Hepatocyte (in vitro differentiated cells): ENCODE measurements around the gene RAB1A. TPM values are rescaled to one million over a fixed set of nuclear protein-coding genes. Genes with fewer than 3 reads are reported as not detected.

Experiments
- DNase-seq: peaks from one replicate; pipeline ENCODE4 v3.0.0-alpha.2; 2016; ENCODE audit warnings: low spot score
- H2AFZ ChIP-seq: fragments of 200-600 bp; sonication (generic); 2 replicates; pipeline ENCODE4 v1.6.0; 2016; ENCODE audit warnings: antibody characterized with exemption, mild to moderate bottlenecking
- H3K27ac ChIP-seq: fragments of 200-600 bp; sonication (generic); 2 replicates; pipeline ENCODE4 v1.5.1; 2016; ENCODE audit warnings: mild to moderate bottlenecking
- H3K27me3 ChIP-seq: fragments of 200-600 bp; sonication (generic); 2 replicates; pipeline ENCODE4 v1.6.1; 2016
- H3K36me3 ChIP-seq: fragments of 200-600 bp; sonication (generic); replicated peaks from 2 replicates; pipeline ENCODE4 v1.5.1; 2016; ENCODE audit warnings: low read depth; ENCODE audit not compliant: insufficient read depth
- H3K4me1 ChIP-seq: fragments of 200-600 bp; sonication (generic); 2 replicates; pipeline ENCODE4 v1.5.1; 2016; ENCODE audit warnings: mild to moderate bottlenecking, moderate library complexity; ENCODE audit not compliant: insufficient read depth
- H3K4me2 ChIP-seq: fragments of 200-600 bp; sonication (generic); 2 replicates; pipeline ENCODE4 v1.6.0; 2016
- H3K4me3 ChIP-seq: fragments of 200-600 bp; sonication (generic); 2 replicates; pipeline ENCODE4 v1.5.1; 2016; ENCODE audit warnings: mild to moderate bottlenecking
- H3K79me2 ChIP-seq: fragments of 200-600 bp; sonication (generic); 2 replicates; pipeline ENCODE4 v1.6.0; 2017; ENCODE audit warnings: mild to moderate bottlenecking
- H3K9me2 ChIP-seq: fragments of 200-600 bp; sonication (generic); replicated peaks from 2 replicates; pipeline ENCODE4 v1.6.0; 2017; ENCODE audit warnings: mild to moderate bottlenecking; ENCODE audit not compliant: insufficient read depth
- H3K9me3 ChIP-seq: fragments of 200-600 bp; sonication (generic); 2 replicates; pipeline ENCODE4 v1.5.1; 2016; ENCODE audit warnings: low read depth, mild to moderate bottlenecking
- H4K20me1 ChIP-seq: fragments of 200-600 bp; sonication (generic); 2 replicates; pipeline ENCODE4 v1.6.0; 2016; ENCODE audit warnings: mild to moderate bottlenecking; ENCODE audit not compliant: insufficient read depth, poor library complexity, severe bottlenecking
- CTCF ChIP-seq: fragments of 200-600 bp; sonication (generic); IDR thresholded peaks from 2 replicates; pipeline ENCODE4 v1.5.1; 2016; ENCODE audit warnings: antibody characterized with exemption, mild to moderate bottlenecking; ENCODE audit not compliant: poor library complexity
- EZH2 ChIP-seq: fragments of 200-600 bp; sonication (generic); IDR thresholded peaks from 2 replicates; pipeline ENCODE4 v1.6.1; 2016; ENCODE audit warnings: antibody characterized with exemption, mild to moderate bottlenecking, borderline replicate concordance
- EZH2phosphoT487 ChIP-seq: fragments of 200-600 bp; sonication (generic); IDR thresholded peaks from one replicate; pipeline ENCODE4 v1.6.1; 2018; ENCODE audit warnings: antibody characterized with exemption, mild to moderate bottlenecking, low read depth, moderate library complexity; ENCODE audit not compliant: unreplicated experiment, severe bottlenecking
- WGBS: methylation state at CpG from one replicate; pipeline ENCODE4 v1.1.6; 2016; ENCODE audit warnings: low lambda C conversion rate; ENCODE audit errors: missing lambda C conversion rate; 5-methylcytosine and 5-hydroxymethylcytosine counted together
- polyA plus RNA-seq: library from polyadenylated mRNA; unstranded; fragments of >200 nt; fragmentation: Nextera tagmentation; extraction: Ambion mirVana; gene quantifications from 2 replicates; pipeline ENCODE4 v1.2.1, GENCODE V29; 2016
- total RNA-seq: library from RNA; depleted of rRNA; stranded (reverse); fragments of >200 nt; gene quantifications from 2 replicates; pipeline ENCODE4 v1.2.3, GENCODE V29; 2014

The RAB1A gene
- total and polyA plus RNA-seq, 2 experiments from 2014 or later, result 200 to 347 TPM

- no peaks in the 10 kb centered on the region for H3K27me3 ChIP-seq
- H3K79me2 ChIP-seq, result peaks cover 100% of the 10 kb centered on the region
- no peak overlapping the region for H2AFZ ChIP-seq
- peaks cover 35% of the 10 kb centered on the region for H3K4me1 ChIP-seq
- H3K4me2 ChIP-seq, result no peak overlapping the region
- H3K9me2 ChIP-seq, result no peaks in the 10 kb centered on the region
- 88% methylated on average over 7 of the region's 7 CpGs for WGBS
- no peak overlapping the region for H3K27ac ChIP-seq
- H3K4me3 ChIP-seq, result no peak overlapping the region
- H3K36me3 ChIP-seq, result no peaks in the 10 kb centered on the region
- H3K9me3 ChIP-seq, result no peaks in the 10 kb centered on the region
- TF ChIP-seq CTCF, result no peak
- TF ChIP-seq EZH2, result no peak
- TF ChIP-seq EZH2phosphoT487, result no peak
- H4K20me1 ChIP-seq, result peaks cover 100% of the 10 kb centered on the region
- no peak for DNase-seq
Observed at GRCh38 chr2:65122313-65122712, 7.6 kb downstream of the RAB1A start.

GRCh38 chr2:65120990-65121693 lies 8.8 kb downstream of the RAB1A start:
- DNase-seq, result no peak
- Histone ChIP-seq H3K9me3 (no peaks in the 10 kb centered on the region), H4K20me1 (peaks cover 100% of the 10 kb centered on the region), H3K4me2 (no peak overlapping the region), H3K4me3 (no peak overlapping the region), H3K27me3 (no peaks in the 10 kb centered on the region), H3K79me2 (peaks cover 100% of the 10 kb centered on the region), H3K27ac (no peak overlapping the region), H3K4me1 (peaks cover 24% of the 10 kb centered on the region), H2AFZ (no peak overlapping the region), H3K36me3 (no peaks in the 10 kb centered on the region), H3K9me2 (no peaks in the 10 kb centered on the region)
- WGBS, result 92% methylated on average over 5 of the region's 5 CpGs
- TF ChIP-seq EZH2, result no peak
- TF ChIP-seq CTCF, result no peak
- no peak for TF ChIP-seq EZH2phosphoT487

GRCh38 chr2:65116645-65117044 lies 13.3 kb downstream of the RAB1A start:
- no peak for DNase-seq
- Histone ChIP-seq H3K9me2 (no peaks in the 10 kb centered on the region), H3K27me3 (no peaks in the 10 kb centered on the region), H3K4me2 (no peak overlapping the region), H4K20me1 (peaks cover 98% of the 10 kb centered on the region), H3K4me1 (no peaks in the 10 kb centered on the region), H3K36me3 (no peaks in the 10 kb centered on the region), H3K4me3 (no peak overlapping the region), H3K9me3 (no peaks in the 10 kb centered on the region), H3K79me2 (peaks cover 98% of the 10 kb centered on the region), H3K27ac (no peak overlapping the region), H2AFZ (no peak overlapping the region)
- TF ChIP-seq CTCF (no peak), EZH2phosphoT487 (no peak), EZH2 (no peak)

GRCh38 chr2:65114921-65115320 lies 15.0 kb downstream of the RAB1A start:
- no peak for TF ChIP-seq EZH2phosphoT487
- TF ChIP-seq EZH2, result no peak
- no peak for TF ChIP-seq CTCF
- no peaks in the 10 kb centered on the region for H3K4me1 ChIP-seq

More at GRCh38 chr2:65114921-65115320, 15.0 kb downstream of the RAB1A start:
- peaks cover 98% of the 10 kb centered on the region for H3K79me2 ChIP-seq
- H3K36me3 ChIP-seq, result no peaks in the 10 kb centered on the region
- no peak overlapping the region for H3K4me3 ChIP-seq
- DNase-seq, result no peak
- H3K27me3 ChIP-seq, result no peaks in the 10 kb centered on the region
- H3K27ac ChIP-seq, result no peak overlapping the region
- H4K20me1 ChIP-seq, result peaks cover 98% of the 10 kb centered on the region
- no peak overlapping the region for H2AFZ ChIP-seq
- no peak overlapping the region for H3K4me2 ChIP-seq
- no peaks in the 10 kb centered on the region for H3K9me3 ChIP-seq
- no peaks in the 10 kb centered on the region for H3K9me2 ChIP-seq
